Astrocyte of the cerebellum (primary cell): ENCODE results near the gene PLA2G2C.

Experiments used
- DNase-seq: peaks from one replicate; pipeline ENCODE4 v3.0.0-alpha.2; 2011; ENCODE audit warnings: low read depth
- H3K4me3 ChIP-seq: 2 replicates; pipeline ENCODE4 v1.5.1; 2011; ENCODE audit warnings: mild to moderate bottlenecking, low read depth, low read length, moderate library complexity
- in situ Hi-C: cut with HindIII; loops from 2 replicates; pipeline ENCODE4 v1.10.0; 2017; ENCODE audit warnings: low sequenced_read_pairs
- TF ChIP-seq, protein P1 (sequence below): IDR thresholded peaks from 2 replicates; pipeline ENCODE4 v1.5.1; 2012; ENCODE audit warnings: low read length, low read depth, moderate library complexity, mild to moderate bottlenecking; ENCODE audit errors: missing control alignments

PLA2G2C gene

DNA sequence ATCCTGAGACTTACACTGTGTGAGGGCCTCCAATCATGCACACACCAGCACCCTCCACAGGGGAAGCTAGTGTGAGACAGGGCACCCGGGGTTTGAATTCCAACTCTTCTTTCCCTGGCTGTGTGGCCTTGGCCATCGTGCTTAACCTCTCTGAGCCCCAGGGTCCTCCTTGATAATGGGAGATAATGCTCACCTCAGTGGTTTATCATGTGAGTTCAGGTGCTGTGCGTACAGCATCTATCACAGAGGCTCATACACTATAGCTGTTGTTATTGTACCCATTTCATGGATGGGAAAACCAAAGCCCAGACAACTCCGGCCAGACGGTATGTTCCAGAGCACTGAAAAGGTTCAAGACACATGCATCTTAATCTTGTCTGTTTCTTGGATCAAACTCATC, 16.4 kb downstream of the PLA2G2C start:
- in situ Hi-C loops, result no loop called here
- H3K4me3 ChIP-seq, result no peak overlapping the region
- DNase-seq, result no peak
- TF ChIP-seq, protein P1, sequence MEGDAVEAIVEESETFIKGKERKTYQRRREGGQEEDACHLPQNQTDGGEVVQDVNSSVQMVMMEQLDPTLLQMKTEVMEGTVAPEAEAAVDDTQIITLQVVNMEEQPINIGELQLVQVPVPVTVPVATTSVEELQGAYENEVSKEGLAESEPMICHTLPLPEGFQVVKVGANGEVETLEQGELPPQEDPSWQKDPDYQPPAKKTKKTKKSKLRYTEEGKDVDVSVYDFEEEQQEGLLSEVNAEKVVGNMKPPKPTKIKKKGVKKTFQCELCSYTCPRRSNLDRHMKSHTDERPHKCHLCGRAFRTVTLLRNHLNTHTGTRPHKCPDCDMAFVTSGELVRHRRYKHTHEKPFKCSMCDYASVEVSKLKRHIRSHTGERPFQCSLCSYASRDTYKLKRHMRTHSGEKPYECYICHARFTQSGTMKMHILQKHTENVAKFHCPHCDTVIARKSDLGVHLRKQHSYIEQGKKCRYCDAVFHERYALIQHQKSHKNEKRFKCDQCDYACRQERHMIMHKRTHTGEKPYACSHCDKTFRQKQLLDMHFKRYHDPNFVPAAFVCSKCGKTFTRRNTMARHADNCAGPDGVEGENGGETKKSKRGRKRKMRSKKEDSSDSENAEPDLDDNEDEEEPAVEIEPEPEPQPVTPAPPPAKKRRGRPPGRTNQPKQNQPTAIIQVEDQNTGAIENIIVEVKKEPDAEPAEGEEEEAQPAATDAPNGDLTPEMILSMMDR, result no peak

DNA sequence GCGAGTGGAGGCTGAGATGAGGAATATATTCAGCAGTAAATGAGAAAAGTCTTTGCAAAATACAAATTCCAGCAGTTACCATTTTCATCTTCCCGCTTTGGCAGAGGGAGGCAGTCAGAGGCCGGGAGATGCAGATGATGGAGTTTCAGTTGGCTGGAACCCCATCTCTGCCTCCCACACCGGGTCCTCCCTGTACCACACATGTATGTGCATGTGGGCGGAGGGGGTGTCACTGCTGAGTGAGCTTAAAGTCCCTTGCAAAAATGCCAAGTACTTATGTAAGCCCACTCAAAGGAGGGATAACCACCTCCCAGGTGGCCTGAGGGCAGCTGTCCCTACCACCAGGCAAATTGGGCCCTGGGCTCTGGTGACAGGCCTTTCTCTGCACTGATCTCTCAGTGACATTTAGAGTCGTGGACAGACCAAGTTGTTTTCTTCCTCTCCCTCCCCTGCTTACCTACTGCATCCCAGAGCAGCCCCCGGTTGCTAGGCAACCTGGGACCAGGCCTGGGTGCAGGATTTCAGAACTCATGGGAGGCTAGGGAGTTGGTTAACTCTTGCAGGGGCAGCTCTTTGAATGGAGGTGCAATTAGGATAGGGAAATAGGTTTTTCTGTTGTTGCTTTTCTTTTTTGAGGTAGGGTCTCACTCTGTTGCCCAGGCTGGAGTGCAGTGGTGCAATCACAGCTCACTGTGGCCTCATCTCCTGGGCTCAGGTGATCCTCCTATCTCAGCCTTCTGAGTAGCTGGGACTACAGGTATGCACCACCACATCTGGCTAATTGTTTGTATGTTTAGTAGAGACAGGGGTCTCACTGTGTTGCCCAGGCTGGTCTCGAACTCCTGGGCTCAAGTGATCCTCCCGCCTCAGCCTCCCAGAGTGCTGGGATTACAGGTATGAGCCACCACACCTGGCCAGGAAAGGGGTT, 17.5 kb downstream of the PLA2G2C start:
- no peak for DNase-seq
- TF ChIP-seq, protein P1, result no peak
- in situ Hi-C loops, result no loop called here
- H3K4me3 ChIP-seq, result no peak overlapping the region

DNA sequence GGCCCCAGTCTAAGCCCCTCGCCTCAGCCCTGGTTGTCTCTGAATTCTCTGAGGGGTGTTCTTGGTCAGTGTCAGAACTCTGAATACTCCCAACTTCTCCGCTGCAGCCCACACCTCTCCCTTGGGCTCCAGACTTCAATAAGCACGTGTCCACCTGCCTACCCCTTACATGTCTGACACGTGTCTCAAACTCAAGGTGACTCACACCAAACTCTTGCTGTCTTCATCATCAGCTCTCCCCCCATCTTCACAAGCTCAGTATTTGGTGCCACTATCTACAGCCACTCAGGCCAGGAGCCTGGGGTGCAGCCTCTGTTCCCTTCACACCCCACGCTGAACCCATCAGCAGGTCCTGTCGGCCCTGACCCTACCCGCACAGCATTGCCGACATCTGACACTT, 19.2 kb downstream of the PLA2G2C start:
- H3K4me3 ChIP-seq, result no peak overlapping the region
- DNase-seq, result no peak
- TF ChIP-seq, protein P1, result no peak
- in situ Hi-C loops, result no loop called here

DNA sequence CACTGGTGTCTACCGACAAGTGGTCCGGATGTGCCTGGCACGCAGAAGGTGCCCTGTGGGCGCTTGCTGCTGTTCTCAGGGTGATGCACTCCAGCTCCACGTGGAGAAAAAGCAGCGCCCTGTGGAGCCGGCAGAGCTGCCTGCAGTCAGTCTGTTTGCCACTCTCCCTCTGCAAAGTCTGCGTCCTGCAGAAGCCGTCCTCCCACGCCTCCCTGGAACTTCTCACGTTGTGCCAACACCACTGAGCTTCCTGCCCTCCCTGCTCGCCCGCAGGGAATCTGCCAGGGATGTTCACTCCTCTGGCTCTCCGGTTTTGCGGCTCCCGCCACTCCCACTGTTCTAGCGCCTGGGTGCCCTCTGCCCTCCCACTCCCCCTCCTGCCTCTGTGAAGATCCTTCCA, 20.3 kb downstream of the PLA2G2C start:
- no peak overlapping the region for H3K4me3 ChIP-seq
- TF ChIP-seq, protein P1, result no peak
- DNase-seq, result no peak
- in situ Hi-C loops, result no loop called here

DNA sequence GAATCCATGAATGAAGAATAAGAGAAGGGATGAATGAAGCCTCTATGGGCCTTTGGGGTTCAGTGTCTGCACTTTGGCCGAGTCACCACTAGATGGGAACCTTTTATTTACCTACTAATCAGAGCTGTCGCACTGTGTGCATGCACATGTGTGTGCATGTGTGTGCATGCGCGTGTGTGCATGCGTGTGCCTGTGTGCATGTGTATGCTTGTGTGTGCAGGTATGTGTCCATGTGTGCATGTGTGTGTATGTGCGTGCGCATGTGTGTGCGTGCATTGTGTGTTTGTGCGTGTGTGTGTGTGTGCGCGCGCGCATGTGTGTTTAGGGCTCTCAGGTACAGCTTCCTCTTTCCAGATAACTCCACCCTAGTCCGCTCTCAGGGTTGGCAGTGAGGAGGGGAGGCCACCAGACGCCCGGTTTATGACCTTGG, 20.8 kb downstream of the PLA2G2C start:
- TF ChIP-seq, protein P1, result peak; percentile 45
- no peak for DNase-seq
- H3K4me3 ChIP-seq, result no peak overlapping the region
- in situ Hi-C loops, result no loop called here

DNA sequence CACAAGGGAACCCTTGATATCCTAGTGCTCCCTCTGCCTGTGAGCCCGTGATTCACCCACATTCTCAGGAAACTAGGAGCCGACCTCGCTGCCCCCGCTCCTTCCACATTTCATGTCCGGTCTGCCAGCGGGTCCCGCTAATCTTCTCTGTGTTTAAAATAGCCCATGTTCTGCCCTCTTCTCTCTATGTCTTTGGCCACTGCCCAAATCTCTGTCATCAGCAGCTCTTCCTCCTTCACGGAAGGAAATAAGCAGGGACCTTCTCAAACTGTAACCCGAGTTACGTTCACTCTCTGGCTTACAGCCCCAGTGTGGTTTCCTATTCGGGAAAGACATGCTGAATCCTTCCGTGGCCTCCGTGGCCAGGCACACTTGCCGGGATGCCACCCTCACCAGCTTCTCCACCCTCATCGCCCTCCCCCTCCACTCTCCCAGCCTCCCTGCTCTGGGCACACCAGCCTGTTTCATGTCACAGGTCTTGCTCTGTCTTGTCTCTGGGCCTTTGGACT, 21.6 kb downstream of the PLA2G2C start:
- in situ Hi-C loops, result no loop called here
- no peak overlapping the region for H3K4me3 ChIP-seq
- no peak for DNase-seq
- TF ChIP-seq, protein P1, result no peak
